Measurements from ENCODE around the gene HBP1.
A peak's percentile ranks its signal among the peaks of the same experiment; 100 is the strongest.
"Not testable (repeated sequence)": the region's sequence is repeated elsewhere in the genome, so short reads cannot be mapped to it uniquely, and the experiment has no call there.

The HBP1 gene

GRCh38 chr7:107187774-107188173 lies 19.0 kb downstream of the HBP1 start:
- no peak for DNase-seq

- DNase-seq, result no peak
Measured at GRCh38 chr7:107190090-107190489, 21.3 kb downstream of the HBP1 start.

GRCh38 chr7:107194052-107194451 lies 25.2 kb downstream of the HBP1 start:
- no peak for DNase-seq

- no peak for DNase-seq
Measured at GRCh38 chr7:107196834-107197610, 28.2 kb downstream of the HBP1 start.

- DNase-seq, result peak in 1 of 2 experiments; percentile 7
Measured at GRCh38 chr7:107201795-107202450, 33.1 kb downstream of the HBP1 start.

- no peak for DNase-seq
Measured at GRCh38 chr7:107203607-107204006, 34.8 kb downstream of the HBP1 start.

- no peak for DNase-seq
Measured at GRCh38 chr7:107206136-107206535, 37.3 kb downstream of the HBP1 start.

GRCh38 chr7:107206706-107207105 lies 37.9 kb downstream of the HBP1 start:
- DNase-seq, result no peak

GRCh38 chr7:107207459-107207858 lies 38.7 kb downstream of the HBP1 start:
- DNase-seq, result no peak

GRCh38 chr7:107208024-107208521 lies 39.3 kb downstream of the HBP1 start:
- no peak for DNase-seq

GRCh38 chr7:107208563-107208962 lies 39.8 kb downstream of the HBP1 start:
- no peak for DNase-seq

GRCh38 chr7:107209565-107209964 lies 40.8 kb downstream of the HBP1 start:
- DNase-seq, result no peak

GRCh38 chr7:107210400-107210799 lies 41.6 kb downstream of the HBP1 start:
- DNase-seq, result no peak

GRCh38 chr7:107212725-107213124 lies 43.9 kb downstream of the HBP1 start:
- no peak for DNase-seq

GRCh38 chr7:107213193-107213788 lies 44.5 kb downstream of the HBP1 start:
- no peak for DNase-seq

GRCh38 chr7:107213945-107214344 lies 45.1 kb downstream of the HBP1 start:
- DNase-seq, result no peak

GRCh38 chr7:107219563-107220244 lies 50.9 kb downstream of the HBP1 start:
- DNase-seq, result no peak

- no peak for DNase-seq
Measured at GRCh38 chr7:107220356-107220755, 51.6 kb downstream of the HBP1 start.

- not testable (repeated sequence) for DNase-seq
Measured at GRCh38 chr7:107220806-107221205, 52.0 kb downstream of the HBP1 start.

GRCh38 chr7:107224374-107225223 lies 55.8 kb downstream of the HBP1 start:
- DNase-seq, result no peak

GRCh38 chr7:107228291-107228690 lies 59.5 kb downstream of the HBP1 start:
- no peak for DNase-seq

- DNase-seq, result no peak
Measured at GRCh38 chr7:107230334-107230733, 61.5 kb downstream of the HBP1 start.
